NCI-H1092 treated with DMSO at 0.1 percent for 48 hours (cell line): ENCODE data around the gene HSF4.

ENCODE experiments used
- DNase-seq: peaks from one replicate; lab custom pipeline; 2025; lab: John Stamatoyannopoulos, UW

Gene HSF4

GRCh38 chr16:67150047-67150832 lies 14.3 kb upstream of the HSF4 start:
- peak; percentile 45 for DNase-seq

DNA sequence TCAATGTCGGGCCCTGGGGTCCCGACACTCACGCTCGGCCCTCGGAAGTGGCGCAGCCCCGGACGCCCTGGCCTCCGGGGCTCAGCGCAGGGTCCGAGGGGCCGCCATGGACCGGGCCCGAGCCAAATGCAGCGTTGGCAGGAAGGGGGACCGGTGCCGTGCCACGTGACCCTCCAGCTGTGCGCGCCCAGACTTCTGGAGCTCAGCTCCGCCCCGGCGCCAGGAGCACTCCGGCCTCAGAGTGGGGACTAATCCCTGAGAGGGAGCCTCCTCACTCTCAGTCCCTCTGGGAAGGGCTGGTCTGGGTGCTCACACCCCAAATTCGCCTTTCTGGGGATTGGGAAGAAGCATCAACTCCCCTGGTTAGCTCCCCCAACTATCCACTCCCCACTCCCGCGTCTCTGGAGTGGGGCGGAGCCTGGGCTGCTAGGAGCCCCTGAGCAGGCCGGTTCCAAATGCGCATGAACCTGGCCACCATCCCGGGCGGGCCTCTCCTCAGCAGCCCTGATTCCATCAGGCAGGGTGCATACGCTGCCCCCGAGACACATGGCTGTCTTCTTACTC lies 13.6 kb upstream of the HSF4 start, which contains the start of gene B3GNT9:
Gene B3GNT9, minus strand, starts transcription at position 166 of the 564 bp plus-strand sequence. CDS start 513 bp downstream, outside the sequence.
- peak; percentile 57 for DNase-seq

DNA sequence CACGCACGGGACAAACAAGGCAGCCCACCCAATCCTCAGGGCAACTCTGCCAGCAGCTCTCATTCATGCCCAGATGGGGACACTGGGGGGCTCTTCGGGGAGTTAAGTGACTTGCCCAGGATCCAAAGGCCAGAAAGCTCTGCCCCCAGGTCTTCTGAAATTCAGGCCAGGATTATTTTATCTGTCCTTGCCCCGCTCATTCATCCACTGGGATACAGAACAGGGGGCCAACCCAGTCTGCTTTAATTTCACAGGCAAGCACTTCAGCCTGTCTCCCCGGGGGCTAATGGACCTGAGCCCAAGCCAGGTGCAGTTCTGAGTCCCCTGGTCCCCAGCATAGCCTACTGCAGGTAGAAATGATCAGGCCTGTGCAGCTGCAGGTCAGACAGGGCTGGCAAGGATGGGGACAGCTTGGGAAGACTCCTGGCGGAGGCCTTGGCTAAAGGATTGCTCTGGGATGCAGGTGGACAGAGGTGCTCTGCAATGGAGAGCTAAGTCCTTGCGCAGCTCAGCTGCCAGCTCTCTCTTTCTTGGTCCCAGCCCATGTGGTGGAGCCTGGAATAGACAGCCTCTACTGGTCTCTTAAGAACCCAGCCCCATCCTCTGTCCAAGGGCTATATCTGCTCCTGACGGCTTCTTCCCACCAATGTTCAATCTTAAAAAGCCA lies 13.0 kb upstream of the HSF4 start:
- DNase-seq: no peak

GRCh38 chr16:67154578-67155294 lies 9.8 kb upstream of the HSF4 start:
- DNase-seq: no peak

- peak; percentile 61 for DNase-seq
Measured at GRCh38 chr16:67155295-67156142, 9.0 kb upstream of the HSF4 start.

GRCh38 chr16:67156143-67156844 lies 8.3 kb upstream of the HSF4 start:
- no peak for DNase-seq

DNA sequence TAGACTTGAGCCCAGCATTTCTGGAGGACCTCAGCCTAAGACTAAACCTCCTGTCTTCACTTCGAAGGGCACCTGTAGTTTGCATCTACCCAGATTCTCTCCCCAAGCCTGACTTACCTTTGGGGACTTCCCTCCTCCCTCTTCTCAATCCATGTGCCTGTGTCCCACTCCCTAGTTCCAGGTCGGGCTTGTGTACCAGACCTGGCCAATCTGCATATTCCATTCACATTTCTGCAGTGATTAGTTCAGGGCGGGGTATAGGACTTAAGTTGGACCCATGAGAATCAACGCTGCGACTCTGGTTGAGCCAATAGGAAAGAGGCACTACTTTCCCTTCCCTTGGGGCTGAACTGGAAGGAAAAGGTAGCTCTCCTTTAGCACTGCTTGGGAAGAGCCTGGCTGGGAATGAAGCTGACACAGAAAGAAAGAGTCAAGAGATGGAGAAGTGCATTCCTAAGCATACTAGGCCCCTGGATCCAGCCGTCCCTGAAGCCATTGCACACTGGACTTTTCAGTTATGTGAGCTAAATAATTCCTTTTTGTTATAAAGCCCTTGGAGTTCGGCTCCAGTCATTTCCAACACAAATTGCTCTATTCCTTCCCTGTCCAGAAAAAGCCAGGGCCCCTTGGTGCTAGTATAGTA lies 7.3 kb upstream of the HSF4 start:
- DNase-seq: no peak

DNA sequence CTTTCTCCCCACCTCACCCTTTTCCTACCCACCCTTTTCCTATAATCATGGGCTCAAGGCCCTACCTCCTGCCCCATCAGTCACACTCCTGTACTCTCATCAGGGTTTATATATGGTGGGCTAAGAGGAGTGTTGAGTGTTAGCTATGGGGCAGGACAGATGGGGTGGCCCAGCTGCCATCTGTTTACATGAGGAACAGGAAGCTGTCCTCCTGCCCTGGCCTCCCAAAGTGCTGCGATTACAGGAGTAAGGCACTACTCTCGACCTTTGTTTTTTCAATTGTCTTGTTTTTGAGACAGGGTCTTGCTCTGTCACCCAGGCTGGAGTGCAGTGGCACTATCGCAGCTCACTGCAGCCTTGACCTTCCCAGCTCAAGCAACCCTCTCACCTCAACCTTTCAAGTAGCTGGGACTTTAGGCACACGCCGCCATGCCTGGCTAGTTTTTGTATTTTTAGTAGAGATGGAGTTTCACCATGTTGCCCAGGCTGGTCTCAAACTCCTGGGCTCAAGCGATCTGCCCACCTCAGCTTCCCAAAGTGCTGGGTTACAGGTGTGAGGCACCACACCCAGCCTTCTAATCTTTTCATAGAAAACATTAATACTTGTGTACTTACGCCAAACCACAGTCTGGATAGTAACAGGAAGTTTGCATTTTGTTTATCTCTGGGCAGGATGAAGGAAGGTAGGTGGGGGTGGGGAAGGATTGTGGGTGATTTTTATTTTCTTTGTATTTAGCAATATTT lies 6.5 kb upstream of the HSF4 start:
- DNase-seq: no peak

- DNase-seq: no peak
Measured at GRCh38 chr16:67158637-67159600, 5.6 kb upstream of the HSF4 start.

DNA sequence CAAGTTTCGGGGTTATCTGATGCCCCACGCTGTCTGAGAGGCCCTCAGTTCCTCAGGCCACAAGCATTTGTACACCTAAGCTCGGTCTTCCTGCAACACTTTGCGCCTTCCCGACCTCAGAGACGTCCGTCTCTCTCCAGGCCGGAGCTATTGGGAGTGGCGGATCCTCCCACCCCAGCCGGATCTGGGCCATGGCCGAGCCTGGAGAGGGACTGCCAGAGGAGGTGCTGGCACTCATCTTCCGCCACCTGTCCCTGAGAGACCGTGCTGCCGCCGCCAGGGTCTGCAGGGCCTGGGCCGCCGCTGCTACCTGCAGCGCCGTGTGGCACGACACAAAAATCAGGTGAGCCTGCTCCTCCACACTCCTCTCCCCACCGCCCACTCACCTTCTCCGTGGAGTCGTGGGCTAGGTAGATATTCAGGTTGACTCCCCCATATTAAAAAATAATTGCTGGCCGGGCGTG lies 2.9 kb upstream of the HSF4 start:
- DNase-seq: no peak

GRCh38 chr16:67162506-67163163 lies 1.9 kb upstream of the HSF4 start:
- DNase-seq: no peak

DNA sequence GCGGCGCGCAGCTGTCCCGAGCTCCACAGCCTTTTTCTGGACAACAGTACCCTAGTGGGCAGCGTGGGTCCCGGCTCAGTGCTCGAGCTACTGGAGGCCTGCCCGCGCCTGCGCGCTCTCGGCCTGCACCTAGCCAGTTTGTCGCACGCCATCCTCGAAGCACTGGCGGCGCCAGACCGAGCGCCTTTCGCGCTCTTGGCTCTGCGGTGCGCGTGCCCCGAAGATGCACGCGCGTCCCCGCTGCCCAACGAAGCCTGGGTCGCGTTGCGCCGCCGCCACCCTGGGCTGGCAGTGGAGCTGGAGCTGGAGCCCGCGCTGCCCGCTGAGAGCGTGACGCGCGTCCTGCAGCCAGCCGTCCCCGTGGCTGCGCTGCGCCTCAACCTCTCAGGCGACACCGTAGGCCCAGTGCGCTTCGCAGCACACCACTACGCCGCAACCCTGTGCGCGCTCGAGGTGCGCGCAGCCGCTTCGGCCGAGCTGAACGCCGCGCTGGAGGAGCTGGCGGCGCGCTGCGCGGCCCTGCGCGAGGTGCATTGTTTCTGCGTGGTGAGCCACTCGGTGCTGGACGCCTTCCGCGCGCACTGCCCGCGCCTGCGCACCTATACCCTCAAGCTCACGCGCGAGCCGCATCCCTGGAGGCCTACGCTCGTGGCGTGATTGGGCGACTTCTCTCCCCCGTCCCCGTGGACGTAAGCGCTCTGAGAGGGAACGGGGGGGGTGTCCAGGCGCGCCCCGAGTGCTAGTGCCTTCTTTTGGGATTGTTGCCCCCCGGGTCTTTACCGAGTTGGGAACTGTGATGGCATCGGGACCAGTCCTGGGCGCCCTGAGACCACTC lies 1.2 kb upstream of the HSF4 start:
- peak; percentile 86 for DNase-seq

GRCh38 chr16:67163999-67164558 lies 466 bp upstream of the HSF4 start:
- peak; percentile 59 for DNase-seq

DNA sequence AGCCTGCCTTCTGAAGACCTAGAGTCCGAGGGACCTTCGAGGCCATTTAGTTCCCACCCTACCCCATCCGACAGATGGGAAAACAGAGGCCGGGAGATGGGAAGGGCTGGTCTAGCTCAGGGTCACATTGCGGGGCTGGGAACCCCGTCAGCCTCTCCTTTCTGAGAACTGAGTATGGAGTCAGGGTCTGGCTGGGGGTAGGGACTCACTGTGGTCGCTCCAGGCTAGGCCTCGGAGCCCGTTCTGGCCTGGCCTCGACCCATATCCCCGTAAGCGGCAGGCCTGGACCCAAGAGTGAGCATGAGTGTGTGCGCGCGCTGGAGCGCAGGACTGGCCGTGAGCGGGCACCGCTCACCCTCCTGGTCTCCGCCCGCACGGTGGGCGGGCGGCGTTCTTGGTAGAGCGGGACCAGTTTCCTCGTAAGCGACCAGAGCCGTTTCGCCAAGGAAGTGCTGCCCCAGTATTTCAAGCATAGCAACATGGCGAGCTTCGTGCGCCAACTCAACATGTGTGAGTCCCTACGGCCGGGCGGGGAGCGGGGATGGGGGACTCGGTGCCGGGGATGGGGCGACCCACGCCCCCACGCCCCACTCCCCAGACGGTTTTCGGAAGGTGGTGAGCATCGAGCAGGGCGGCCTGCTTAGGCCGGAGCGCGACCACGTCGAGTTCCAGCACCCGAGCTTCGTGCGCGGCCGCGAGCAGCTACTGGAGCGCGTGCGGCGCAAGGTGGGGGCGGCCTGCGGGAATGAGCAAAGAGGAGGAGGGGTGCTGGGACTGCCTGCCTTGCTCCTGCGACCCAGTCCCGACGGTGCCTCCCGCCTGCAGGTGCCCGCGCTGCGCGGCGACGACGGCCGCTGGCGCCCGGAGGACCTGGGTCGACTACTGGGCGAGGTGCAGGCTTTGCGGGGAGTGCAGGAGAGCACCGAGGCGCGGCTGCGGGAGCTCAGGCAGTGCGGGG lies 855 bp downstream of the HSF4 start:
- DNase-seq: no peak

DNA sequence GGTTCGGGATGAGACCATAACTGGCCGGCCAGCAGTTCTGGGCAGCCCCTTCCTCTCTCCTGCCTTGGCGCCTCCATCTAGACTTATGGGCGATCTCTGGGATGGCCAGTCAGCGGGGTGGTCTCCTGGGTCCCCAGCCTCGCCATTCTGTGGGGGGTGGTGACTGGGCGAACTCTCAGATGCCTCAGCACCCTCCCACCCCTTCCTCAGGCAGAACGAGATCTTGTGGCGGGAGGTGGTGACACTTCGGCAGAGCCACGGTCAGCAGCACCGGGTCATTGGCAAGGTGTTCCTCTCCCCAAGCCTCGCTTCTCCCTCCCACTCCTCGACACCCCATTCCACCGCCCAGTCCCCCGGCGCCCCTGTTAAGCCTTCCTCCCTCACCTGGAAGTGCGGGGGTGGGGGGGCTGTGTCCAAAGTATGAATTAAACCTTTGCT lies 1.6 kb downstream of the HSF4 start:
- no peak for DNase-seq
